HG03521 (cell line): ENCODE data around the gene KAZALD1.
A peak's percentile ranks its signal among the peaks of the same experiment; 100 is the strongest.
"Not testable (repeated sequence)": the region's sequence is repeated elsewhere in the genome, so short reads cannot be mapped to it uniquely, and the experiment has no call there.

Experiments used
- ATAC-seq: cut with Tn5 transposase; IDR thresholded peaks from one replicate; pipeline ENCODE4 v1.9.1; 2021; ENCODE audit warnings: mild to moderate bottlenecking, moderate library complexity; ENCODE audit not compliant: unreplicated experiment

Gene KAZALD1

DNA sequence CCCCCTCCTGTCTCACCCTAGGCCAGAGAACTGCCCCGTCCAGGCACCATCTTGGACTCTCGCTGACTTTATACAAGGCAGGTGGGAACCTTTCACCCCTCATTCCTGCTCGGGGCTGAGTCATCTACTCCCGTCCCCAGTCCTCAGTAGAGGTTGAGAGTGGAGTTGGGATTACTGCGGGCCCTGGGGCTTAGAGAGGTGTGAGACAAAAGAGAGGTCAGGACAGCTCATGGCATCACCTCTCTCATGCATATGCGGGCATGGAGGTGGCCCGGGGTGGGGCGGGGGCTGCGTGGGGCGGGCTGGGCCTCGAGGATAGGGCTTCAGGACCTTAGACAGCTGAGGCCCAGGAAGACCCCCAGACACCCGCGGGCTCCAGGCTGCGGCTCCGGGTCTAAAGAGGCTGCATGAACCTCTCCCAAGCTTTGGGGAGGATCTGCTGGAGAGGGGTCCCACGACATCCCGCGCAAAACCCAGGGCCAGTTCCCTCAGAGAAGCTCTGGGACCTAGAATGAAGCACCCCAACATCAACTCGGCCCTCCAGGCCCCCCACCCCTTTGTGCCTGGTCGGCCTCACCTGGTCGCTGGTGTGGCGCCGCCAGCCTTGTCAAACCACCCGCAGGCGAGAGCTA is 31.2 kb upstream of the KAZALD1 start:
- ATAC-seq: no peak

DNA sequence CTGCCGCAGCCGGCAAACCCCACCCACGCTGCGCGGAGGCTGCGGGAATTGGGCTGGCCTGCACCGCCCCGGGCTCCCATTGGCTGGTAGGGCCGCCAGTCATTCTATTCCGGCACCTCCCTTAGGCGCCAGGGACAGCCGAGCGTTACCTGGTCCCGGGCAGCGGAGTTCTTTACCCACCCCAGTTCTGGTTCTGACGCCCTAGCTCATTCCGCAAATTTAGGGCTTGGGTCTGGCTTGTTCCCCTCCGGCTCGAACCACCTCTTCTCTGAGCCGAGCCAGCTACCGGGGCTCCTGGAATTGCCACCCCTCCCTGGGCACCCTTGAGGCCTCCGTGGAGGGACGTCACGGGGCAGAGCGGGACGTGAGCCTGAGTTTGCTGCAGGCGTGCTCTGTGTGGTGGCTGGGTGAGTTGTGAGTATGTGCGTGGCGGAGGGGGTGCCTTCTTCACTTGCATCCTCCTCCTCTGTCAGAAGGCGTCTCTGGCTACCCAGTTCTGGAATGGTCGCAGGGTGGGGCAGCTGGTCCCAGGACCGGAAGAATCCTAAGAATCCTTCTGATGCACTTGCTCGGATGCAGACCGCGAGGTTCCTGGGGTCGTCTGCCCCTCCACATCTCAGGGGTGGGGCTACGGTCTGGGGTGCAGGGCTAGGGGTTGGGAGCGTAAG is 30.5 kb upstream of the KAZALD1 start, which contains the start of the genes PDZD7 and SFXN3:
Gene PDZD7 (minus strand): TSS at position 2 of the 668 bp plus-strand sequence. CDS start 910 bp downstream, outside the sequence.
Gene SFXN3 (plus strand): TSS at position 107 of the 668 bp plus-strand sequence. CDS start 3,461 bp downstream, outside the sequence.
- ATAC-seq: peak; percentile 82

DNA sequence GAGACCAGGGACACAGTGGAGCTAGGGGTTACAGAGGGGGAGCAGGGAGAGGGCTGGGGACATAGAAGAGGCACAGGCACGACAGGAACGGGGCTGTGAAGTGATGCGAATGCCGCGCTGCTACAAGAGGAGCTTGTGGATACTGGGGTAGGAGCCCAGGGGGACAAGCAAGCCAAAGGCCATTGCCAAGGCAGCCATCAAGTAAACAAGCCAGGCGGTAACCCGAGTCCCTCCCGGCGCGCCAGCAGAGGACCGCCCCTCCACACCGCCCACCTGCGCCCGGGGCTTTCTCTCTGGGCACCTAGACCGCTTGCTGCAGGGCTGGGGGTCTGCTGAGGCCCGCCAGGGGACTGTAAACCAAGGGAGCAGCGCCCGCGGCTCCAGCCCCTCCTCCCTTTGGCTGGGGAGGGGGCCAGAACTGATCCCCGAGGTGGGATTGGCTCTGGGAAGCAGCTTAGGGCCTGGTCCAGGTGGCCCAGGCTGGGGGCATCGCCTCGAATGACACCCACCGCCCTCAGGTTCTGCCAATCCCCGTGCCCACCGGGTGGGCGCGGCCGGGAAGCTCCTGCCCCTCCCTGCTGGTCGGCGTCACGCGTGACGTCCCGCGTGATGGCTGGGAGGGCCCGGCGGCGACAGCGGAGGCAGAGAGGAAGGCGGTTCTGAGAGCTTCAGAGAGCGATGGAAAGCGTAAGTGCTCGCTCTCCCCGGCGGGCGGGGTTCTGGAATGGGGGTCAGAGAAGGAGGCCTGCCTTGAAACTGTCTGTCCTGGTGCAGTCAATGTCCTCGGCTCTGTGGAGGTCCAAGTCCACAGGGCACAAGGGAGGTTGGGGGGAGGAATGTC is 29.8 kb upstream of the KAZALD1 start:
- ATAC-seq: no peak

DNA sequence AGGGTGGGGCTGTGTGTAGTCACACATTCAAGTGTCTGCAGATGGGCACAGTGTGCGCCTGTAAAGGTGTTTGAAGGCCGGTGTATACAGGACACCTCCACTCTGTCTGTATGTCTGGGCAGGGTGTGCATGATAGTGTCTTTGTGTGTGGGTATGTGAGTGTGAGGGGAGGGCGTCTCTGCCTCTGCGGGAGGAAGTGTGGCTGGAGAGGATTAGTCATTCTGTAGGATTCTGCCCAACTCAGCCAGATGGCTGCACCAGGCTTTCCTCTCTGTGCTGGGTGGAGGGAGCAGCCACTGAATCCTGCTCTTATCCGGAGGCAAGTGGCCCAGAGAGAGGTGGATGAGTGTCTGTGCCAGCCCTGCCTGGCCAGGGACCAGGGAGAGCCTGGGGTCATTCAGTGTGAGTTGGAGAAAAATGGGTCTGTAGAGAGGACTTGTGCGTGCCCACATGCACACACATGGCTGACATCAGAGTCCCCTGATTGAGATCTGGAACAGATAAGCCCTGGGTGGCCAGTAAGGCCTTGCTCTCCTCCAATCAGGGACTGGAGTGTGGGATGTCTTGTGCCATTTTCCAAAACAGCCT is 29.1 kb upstream of the KAZALD1 start:
- no peak for ATAC-seq

DNA sequence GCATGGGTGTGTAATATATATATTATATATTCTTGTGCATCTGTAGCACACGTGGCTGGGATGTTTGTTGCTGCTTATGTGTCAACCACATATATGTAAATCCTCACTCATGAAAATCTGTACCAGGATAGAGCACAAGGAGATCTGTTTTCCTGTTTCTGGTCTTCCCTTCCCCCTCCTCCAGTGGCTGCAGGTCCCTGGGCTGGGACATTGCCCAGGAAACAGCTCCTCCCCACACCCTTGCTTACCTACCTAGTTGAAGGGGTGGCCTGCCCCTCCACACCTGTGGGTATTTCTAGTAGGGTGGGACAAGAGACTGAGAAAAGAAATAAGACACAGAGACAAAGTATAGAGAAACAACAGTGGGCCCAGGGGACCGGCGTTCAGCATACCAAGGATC is 28.5 kb upstream of the KAZALD1 start:
- no peak for ATAC-seq

DNA sequence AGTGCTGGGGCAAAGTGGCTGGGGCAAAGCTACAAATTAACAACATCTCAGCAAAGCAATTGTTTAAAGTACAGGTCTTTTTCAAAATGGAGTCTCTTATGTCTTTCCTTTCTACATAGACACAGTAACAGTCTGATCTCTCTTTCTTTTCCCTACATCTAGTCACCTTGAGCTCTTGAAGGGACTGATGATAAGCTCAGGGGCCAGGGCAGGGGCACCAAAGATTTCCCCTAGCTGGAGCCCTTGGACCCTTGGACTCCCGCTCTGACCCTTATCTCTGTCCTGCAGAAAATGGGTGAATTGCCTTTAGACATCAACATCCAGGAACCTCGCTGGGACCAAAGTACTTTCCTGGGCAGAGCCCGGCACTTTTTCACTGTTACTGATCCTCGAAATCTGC is 27.4 kb upstream of the KAZALD1 start:
- ATAC-seq: not testable (repeated sequence)

DNA sequence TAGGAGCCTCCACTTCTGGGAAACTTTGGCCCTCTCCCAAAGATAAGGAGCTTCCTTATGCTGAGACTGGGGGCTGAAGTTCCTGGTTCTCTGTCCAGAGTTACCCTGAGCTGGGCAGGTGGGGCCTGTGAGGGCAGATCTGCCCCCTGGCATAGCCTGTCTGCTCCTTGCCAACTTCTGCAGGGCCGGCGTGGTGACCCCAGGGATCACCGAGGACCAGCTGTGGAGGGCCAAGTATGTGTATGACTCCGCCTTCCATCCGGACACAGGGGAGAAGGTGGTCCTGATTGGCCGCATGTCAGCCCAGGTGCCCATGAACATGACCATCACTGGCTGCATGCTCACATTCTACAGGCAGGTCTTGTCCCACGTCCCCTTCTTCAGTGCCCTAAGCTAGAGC is 26.5 kb upstream of the KAZALD1 start:
- no peak for ATAC-seq

DNA sequence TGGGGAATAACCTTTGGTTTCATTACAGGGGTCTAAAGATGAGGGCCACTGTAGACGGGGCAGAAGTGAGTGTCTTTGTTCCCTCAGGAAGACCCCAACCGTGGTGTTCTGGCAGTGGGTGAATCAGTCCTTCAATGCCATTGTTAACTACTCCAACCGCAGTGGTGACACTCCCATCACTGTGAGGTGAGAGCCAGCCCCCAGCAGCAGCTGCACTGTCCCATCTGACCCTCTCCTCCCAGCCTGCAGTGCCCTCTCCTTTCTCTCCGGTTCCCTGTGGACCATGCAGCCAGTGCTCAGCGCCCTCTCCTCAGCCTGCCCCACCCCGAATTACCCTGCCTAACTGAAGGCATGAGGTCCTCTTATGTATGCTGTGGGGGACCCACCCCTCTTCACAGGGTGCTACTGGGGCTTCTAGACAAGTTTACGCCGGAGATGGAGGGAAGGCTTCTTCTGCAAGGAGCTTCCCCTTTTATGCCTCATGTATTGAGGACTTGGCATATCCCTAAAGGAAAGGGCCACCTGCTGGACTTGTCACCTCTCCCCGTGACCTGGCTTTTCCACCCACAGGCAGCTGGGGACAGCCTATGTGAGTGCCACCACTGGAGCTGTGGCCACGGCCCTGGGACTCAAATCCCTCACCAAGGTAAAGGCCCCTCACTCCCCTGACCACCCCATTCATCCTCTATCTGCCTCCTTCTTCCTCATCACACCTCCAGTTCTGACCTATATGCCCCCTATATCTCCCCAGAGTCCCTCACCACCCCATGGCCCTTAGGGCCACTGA is 25.7 kb upstream of the KAZALD1 start:
- no peak for ATAC-seq

DNA sequence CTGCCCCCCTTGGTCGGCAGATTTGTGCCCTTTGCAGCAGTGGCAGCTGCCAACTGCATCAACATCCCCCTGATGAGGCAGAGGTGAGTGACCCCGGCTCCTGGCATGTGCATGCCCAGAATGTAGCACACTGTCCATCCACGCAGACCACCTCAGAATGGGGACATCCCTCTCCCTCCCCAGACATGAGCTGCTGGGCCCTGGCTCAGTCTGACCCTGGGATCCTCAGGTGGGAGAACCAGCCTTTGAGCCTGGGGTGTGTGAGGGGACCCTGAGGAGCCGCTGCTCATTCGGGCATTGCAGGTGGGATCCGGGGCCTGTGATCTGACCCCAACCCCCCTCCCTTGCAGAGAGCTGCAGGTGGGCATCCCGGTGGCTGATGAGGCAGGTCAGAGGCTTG is 25.1 kb upstream of the KAZALD1 start:
- ATAC-seq: no peak

DNA sequence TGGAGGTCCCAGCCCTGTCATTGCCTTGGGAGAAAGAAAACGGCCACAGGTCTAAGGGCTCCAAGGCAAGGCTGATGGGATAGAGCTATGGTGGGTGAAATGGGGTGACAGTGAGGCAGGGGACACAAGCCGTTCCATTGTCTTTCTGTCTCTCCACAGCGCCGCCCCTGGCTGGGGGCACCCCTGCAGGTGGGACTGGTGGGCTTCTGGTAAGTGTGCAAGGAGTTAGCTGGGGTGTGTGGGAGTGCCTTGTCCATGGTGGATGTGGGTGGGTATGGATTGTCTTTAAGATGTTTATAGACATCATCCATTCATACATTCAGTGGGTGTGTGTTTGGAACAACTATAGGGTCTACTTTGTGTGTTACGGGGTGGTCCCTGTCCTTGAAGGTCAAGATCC is 23.3 kb upstream of the KAZALD1 start:
- ATAC-seq: no peak

DNA sequence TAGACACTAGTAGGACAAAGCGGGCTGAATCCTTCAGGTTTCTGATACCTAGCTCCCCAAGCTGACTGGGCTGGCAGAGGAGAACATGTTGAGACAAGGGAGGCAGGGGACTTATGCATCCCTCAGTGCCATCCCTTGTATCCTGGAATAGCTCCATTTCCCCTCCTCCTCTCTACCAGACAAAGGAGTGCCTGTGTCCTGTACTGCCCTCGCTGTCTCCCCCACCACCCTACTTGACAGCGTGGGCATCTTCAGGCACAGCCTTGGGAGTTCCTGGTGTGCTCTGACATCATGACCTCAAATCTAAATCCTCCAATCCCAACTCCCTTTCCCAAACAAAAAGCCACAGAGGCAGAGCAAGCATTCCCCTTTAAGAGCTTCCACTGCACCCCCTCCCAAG is 21.7 kb upstream of the KAZALD1 start:
- ATAC-seq: no peak

DNA sequence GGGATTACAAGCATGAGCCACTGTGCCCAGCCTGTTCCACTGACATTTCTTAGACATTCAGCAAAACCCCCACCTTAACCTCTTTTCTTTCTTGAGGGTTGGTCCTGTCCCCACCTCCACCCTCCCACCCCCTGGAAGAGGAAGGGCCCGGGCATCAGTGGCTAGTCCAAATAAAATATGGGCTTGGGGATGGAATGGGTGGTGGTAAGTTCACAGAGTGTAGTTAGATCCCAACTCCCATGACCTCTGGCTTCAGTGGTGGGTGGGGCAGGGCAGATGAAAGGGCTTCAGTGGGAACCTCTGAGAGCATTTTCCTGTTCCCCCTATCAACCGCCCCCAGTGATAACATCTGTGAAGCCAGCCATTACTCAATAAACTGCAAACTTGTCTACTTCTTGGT is 20.9 kb upstream of the KAZALD1 start:
- ATAC-seq: no peak

DNA sequence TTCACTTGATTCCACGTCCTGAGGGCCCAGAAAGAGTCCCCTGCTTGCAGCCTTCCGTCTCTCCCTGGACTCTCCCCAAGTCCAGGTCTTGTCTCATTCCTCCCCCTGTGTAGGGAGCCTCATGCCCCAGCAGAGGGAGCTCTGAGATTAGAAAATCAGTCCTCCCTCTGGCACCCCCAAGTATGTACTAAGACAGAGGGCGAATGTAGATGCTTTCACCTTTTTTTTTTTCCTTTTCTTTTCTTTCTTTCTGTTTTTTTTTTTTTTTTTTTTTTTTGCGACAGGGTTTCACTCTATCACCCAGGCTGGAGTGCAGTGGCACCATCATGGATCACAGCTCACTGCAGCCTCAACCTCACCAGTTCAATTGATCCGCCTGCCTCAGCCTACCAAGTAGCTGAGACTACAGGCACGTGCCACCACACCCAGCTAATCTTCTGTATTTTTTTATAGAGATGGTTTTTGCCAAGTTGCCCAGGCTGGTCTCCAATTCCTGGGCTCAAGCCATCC is 20.5 kb upstream of the KAZALD1 start:
- peak; percentile 56 for ATAC-seq

DNA sequence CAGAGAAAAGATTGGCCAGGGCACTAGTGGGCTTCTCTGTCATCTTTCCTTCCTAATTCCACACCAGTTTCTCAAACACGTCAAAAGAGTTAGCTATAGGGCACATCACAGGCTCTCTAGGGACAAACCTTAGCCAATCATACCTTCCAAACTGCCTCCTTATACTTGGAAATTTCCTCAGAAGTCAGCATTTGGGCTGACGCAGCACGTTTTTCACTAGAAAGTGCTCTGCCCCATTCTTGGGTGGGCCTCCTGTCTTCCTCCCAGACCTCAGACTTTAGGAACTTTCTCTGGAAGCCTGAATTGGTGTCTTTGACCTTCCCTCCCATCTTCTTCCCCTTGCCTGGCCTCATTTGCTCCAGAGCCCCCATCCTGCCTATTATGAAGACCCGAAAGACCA is 19.7 kb upstream of the KAZALD1 start:
- ATAC-seq: no peak

DNA sequence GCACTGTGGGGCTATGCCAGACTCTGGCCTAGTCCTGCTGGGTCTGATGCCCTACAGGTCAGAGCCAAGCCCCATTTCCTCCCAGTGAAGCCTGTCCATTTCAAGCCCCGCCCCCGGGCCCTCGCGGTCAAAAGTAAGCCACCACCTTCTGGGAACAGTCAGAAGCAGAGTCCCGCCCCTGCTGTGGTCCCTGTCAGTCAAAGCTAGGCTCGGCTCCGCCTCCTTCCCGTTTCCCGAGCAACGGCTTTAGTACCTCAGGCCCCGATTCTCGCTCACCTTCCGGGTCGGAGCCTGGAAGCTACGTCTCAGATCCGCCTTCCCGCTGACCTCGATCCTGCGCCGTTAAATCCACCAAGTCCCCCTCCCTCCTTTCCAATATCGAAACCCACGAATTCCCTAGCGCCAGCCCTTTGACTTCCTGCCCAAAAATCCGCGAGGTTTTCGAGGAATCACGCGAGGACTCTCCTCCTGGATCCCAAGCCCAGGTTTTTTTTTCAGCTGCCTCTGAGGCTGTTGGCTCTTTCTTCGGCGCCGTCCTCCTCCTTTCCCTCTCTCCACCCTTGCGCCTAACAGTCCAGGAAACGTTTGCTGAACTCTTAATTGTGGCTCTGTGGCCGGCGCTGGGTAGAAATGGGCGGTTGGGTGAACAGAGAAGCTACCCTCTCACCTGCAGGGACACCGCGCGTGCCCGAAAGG is 19.0 kb upstream of the KAZALD1 start:
- ATAC-seq: peak; percentile 85

DNA sequence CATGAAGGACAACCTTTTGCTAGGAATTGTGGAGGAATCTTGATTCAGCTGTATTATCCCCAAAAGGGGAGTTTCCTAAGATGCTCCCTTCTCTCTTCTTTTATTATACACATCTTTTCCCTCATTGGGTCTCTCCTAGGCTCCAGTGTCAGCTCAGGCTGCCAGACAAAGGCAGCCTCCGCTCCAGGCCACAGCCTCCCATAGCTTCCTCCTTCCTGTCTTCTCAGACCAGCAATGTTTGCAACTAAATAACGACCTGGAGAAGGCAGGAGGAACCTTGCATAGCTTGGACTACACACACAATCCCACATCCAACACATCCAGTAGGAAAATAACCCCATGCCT is 18.5 kb upstream of the KAZALD1 start:
- no peak for ATAC-seq

DNA sequence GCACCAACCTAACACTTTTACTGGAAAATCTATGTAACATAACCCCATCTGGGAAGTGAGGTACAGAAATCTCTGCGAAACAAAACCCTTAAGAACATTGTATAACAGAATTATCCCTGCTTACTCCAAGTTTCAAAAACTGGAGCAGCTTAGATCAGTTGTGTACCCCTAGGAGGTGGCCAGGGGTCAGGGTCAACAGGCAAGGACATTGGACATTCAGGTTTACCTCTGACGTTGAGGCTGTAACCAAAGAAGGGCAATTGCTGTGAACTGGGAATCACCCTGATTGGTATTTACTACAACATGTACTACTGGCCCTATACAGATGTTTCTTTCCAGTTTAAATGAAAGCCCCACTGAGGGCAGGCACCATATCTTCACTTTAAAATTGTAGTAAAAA is 17.7 kb upstream of the KAZALD1 start:
- no peak for ATAC-seq

DNA sequence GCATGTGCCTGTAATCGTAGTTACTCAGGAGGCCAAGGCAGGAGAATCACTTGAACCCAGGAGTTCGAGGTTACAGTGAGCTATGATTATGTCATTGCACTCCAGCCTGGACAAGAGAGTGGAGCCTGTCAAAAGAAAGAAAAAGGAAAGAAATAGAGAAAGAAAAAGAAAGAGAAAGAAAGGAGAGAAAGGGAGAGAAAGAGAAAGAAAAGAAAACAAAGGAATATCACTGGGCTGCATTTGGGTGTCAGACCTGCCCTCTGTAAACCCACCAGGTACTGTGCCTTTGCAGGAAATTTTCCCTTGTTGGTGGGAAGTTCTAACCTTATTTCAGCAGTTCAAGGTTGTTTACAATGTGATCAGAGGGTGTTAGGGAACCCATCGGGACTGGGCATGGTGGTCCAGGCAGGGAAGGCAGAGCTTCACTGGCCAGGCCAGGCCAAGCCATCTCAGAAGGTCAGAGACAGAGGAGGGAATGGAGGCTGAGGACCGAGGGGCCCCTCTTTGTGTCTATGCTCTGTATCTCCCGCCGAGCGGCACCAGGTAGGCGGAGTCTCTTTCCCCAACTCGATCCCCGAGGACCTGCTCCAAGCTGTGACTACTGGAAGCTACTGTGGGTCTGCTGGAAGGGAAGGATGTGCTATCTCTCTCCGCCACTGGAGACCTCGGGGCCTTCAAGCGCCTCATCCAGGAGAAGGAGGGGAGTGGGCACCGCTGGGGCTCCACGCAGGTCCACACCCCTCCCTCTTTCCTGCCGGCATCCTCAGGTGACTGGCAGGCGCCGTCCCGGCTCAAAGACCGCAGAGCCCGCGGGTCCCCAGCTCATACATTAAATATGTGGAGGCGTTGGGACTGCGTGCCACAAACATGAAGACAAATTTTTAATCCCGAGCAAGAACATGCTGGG is 15.2 kb upstream of the KAZALD1 start:
- no peak for ATAC-seq

DNA sequence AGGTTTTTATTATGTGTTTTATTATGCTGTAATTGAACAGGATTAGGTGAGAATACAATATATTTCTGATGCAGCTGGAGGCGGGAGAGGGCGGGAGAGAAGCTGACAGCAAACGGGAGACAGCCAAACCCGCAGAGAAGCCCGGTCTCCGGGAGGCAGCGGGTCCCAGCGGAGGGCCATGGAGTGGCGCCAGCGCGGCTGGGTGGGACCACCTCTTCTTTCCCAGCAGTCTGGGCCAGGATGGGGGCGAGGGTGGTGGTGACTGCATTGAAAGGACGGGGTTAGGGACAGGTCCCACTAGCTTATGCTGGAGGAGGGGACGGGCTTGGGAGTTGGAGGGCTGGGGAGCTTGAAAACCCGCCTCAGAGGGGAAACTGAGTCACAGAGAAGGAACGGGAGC is 14.5 kb upstream of the KAZALD1 start:
- ATAC-seq: no peak
